Measurements from ENCODE around the gene IL20.

DNA sequence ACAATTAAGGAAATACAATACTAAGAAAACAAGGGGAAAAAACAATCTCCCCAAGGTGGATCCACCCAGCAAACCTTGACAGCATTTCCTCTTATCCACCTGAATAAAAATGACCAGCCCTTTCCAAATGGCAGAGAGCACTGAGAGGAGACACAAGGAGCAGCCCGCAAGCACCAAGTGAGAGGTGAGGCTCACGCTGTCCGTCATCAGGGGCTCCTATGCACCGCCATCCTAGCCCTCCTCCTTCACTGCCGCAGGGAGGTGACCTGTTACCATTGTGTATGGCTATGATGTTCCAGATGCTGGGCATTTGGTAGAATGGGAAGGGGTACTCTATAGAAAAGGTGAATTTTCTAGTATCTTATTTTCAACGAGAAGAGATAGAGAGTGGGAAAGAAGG, 31.2 kb upstream of the IL20 start:
- TF ChIP-seq, protein P1, sequence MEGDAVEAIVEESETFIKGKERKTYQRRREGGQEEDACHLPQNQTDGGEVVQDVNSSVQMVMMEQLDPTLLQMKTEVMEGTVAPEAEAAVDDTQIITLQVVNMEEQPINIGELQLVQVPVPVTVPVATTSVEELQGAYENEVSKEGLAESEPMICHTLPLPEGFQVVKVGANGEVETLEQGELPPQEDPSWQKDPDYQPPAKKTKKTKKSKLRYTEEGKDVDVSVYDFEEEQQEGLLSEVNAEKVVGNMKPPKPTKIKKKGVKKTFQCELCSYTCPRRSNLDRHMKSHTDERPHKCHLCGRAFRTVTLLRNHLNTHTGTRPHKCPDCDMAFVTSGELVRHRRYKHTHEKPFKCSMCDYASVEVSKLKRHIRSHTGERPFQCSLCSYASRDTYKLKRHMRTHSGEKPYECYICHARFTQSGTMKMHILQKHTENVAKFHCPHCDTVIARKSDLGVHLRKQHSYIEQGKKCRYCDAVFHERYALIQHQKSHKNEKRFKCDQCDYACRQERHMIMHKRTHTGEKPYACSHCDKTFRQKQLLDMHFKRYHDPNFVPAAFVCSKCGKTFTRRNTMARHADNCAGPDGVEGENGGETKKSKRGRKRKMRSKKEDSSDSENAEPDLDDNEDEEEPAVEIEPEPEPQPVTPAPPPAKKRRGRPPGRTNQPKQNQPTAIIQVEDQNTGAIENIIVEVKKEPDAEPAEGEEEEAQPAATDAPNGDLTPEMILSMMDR (IDR thresholded peaks at IDR 0.05): no peak
- TF ChIP-seq POLR2A (IDR thresholded peaks at IDR 0.05): no peak
